ENCODE results near the gene MGLL. TPM values are rescaled to one million over a fixed set of nuclear protein-coding genes. Genes with fewer than 3 reads are reported as not detected.

Gene MGLL
- total RNA-seq, 2 experiments from 2014 or later, result 1.5 to 1.7 TPM

DNA sequence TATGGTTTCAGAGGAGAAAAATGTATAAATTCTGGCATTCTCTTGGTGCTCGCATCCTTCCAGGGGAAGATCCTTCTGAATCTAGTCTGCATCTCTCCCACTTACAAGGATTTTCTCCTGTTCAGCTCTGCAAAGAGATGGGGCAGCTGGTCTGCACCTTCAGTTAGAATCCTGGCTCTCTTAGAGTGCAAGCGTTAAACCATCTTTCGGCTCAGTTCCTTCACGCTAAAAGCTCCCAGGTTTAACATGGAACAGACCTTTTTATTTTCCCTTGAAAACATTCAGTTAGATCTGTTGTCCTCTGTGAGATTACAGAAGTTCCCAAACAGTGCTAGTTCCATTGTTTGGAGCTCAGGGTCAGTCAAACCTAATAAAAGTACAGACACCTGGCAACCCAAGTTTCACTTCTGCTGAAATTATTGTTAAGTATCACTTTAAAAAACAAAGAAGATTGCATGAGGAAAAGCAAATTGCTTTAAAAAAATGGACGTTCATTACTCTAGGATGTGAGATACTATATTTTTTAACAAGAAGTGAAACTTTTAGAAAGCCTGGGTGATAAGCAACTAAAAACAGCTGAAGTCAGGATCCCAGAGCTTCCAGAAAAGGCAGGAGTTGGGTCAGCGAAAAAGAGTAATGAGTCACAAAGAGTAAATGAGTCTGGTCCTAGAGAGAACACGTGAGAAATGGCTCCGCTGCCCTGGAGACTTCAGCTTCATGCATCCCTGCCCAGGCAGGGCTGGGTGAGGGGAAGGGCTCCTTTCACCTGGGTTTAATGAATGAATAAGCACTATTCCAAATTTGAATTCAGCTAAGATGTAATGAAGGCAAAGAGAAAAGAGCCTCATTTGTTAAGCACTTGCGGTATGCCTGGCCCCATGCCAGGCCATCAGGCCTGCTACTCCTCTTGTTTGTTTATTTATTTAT lies 86.3 kb downstream of the MGLL start:
- H3K4me3 Mint-ChIP-seq, result no peak overlapping the region
- peaks cover 24% of the 10 kb centered on the region for H3K27me3 Mint-ChIP-seq
- no peaks in the 10 kb centered on the region for H3K36me3 Mint-ChIP-seq (ENCODE audit: low read depth)
- peaks cover 6% of the 10 kb centered on the region for H3K4me1 Mint-ChIP-seq
- H3K9me3 Mint-ChIP-seq, result no peaks in the 10 kb centered on the region
- DNase-seq, result no peak
- POLR2A ChIA-PET, result no interaction called here
- no peak overlapping the region for H3K27ac Mint-ChIP-seq
- CTCF ChIA-PET, result interaction anchor here (1.4 kb wide), 1 partner anchor 40 kb away, joined by 4 read pairs; no protein-coding TSS in a partner anchor

DNA sequence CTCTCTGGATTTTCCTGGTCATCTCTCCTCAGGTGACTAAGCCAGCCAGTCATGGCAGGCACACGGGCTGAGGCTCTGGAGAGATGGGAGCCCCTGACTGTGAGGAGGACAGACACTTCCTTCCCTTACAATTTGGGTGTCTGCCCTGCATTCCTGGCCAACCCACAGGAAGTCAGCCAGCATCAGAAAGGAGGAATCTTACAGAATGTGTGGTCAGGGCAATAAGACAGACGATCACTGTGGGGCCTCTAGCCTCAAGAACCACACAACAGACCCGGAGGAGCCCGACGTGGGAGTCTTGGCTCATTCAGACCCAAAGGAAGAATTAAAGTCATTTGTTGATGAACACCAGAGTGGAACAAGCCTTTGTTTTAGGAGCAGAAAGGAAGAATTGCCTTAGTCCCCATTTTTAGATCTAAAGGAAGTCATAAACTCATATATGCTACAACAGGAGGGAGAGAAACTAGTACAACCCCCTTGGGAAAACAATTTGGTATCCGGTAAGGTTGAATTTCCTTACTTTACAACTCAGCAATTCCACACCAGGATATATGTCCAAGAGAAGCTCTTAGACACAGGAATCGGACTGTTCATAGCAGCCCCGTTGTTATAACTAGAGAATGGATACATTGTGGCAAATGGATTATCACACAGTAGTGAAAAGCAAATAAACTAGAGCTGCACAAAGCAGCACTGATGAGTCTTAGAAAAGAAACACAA lies 87.4 kb downstream of the MGLL start:
- no peak for DNase-seq
- H3K9me3 Mint-ChIP-seq, result no peaks in the 10 kb centered on the region
- H3K4me3 Mint-ChIP-seq, result no peak overlapping the region
- peaks cover 24% of the 10 kb centered on the region for H3K27me3 Mint-ChIP-seq
- ChIA-PET CTCF (no interaction called here), POLR2A (no interaction called here)
- no peaks in the 10 kb centered on the region for H3K36me3 Mint-ChIP-seq (ENCODE audit: low read depth)
- H3K27ac Mint-ChIP-seq, result no peak overlapping the region
- peaks cover 6% of the 10 kb centered on the region for H3K4me1 Mint-ChIP-seq

DNA sequence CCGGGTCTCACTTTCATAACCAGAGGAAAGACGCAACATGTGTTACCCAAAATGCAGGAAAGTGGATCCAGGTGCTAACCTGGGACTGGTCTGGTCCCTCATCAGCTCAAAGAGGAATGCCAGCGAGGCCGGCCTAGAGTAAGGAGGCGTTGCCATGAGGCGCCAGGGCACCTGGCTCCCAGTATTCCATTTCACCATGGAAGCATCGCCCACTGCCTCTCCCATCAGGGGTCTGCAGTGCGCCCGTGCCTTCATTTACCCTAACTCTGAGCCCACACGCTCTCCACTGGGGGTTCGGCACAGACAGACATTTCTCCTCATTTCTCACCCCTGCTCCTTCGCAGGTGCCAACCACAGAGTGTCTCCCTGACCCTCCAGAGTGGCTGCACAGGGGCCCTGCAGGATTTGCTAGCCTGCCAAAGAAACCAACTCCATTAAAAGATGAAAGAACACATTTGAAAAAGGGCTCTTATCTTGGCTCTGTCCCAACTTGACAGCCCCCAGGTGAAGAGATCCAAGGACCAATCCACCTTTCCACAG lies 88.1 kb downstream of the MGLL start:
- DNase-seq, result no peak
- no peaks in the 10 kb centered on the region for H3K36me3 Mint-ChIP-seq (ENCODE audit: low read depth)
- H3K9me3 Mint-ChIP-seq, result no peaks in the 10 kb centered on the region
- no peak overlapping the region for H3K27ac Mint-ChIP-seq
- peaks cover 6% of the 10 kb centered on the region for H3K4me1 Mint-ChIP-seq
- POLR2A ChIA-PET, result no interaction called here
- H3K27me3 Mint-ChIP-seq, result peaks cover 25% of the 10 kb centered on the region
- H3K4me3 Mint-ChIP-seq, result no peak overlapping the region
- CTCF ChIA-PET, result no interaction called here

- no peak overlapping the region for H3K4me3 Mint-ChIP-seq
- H3K27me3 Mint-ChIP-seq, result peaks cover 25% of the 10 kb centered on the region
- ChIA-PET CTCF (no interaction called here), POLR2A (no interaction called here)
- no peak overlapping the region for H3K27ac Mint-ChIP-seq
- no peaks in the 10 kb centered on the region for H3K9me3 Mint-ChIP-seq
- H3K4me1 Mint-ChIP-seq, result peaks cover 6% of the 10 kb centered on the region
- no peaks in the 10 kb centered on the region for H3K36me3 Mint-ChIP-seq (ENCODE audit: low read depth)
- no peak for DNase-seq
These were observed 88.5 kb downstream of the MGLL start for GRCh38 chr3:127733781-127734180.

DNA sequence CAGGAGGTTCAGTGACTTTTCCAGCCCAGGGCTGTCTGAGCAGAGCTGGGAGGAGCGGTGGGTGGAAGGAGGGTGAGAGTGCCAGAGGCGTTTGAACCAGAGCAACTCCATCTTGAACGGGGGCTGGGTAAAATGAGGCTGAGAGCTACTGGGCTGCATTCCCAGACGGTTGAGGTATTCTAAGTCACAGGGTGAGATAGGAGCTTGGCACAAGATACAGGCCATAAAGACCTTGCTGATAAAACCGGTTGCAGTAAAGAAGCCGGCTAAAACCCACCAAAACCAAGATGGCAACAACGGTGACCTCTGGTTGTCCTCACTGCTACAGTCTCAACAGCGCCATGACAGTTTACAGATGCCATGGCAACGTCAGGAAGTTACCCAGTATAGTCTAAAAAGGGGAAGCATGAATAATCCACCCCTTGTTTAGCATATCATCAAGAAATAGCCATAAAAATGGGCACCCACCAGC lies 89.4 kb downstream of the MGLL start:
- Mint-ChIP-seq H3K4me3 (no peak overlapping the region), H3K27ac (no peak overlapping the region), H3K9me3 (no peaks in the 10 kb centered on the region), H3K36me3 (ENCODE audit: low read depth) (no peaks in the 10 kb centered on the region), H3K4me1 (peaks cover 3% of the 10 kb centered on the region), H3K27me3 (peaks cover 29% of the 10 kb centered on the region)
- ChIA-PET CTCF (no interaction called here), POLR2A (no interaction called here)
- no peak for DNase-seq

GRCh38 chr3:127732303-127732702 lies 90.0 kb downstream of the MGLL start:
- ChIA-PET CTCF (no interaction called here), POLR2A (no interaction called here)
- H3K27ac Mint-ChIP-seq, result no peak overlapping the region
- no peak for DNase-seq
- no peaks in the 10 kb centered on the region for H3K9me3 Mint-ChIP-seq
- no peak overlapping the region for H3K4me3 Mint-ChIP-seq
- H3K27me3 Mint-ChIP-seq, result peaks cover 29% of the 10 kb centered on the region
- no peaks in the 10 kb centered on the region for H3K36me3 Mint-ChIP-seq (ENCODE audit: low read depth)
- peaks cover 3% of the 10 kb centered on the region for H3K4me1 Mint-ChIP-seq

DNA sequence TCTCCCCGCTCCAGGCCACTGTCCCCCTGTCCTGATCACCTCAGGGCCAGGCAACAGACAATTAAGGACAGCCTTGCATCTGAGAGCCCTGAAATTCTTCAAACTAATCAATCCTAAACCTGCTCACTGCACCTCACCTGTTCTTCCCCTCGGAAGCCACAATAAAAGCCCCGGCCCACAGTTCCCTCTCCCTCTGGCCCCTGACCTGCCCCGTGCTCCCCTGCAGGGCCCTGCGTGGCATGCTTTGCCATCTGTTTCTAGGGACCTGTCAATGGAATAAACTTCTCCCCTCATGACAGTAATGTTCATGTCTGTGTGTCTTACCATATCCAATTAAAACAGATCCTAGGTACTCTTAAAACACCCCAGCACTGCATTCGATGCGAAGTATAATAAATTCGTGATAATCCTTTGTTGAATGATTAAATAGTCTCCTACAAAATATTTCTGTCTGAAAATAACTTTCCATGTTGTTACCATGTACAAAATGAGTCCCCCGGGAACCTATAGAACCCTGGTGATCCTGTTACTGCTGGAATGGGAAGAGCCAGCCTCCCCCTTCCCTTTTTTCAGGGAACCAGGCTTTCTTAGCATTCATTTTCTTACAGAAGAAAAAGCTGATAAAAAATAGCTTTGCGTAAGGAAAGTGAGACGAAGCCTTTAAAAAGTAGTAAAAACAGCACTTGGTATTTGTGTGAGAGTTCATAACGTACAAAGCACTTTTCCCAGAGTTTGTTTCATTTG lies 90.6 kb downstream of the MGLL start:
- DNase-seq, result no peak
- ChIA-PET CTCF (no interaction called here), POLR2A (no interaction called here)
- H3K27ac Mint-ChIP-seq, result no peak overlapping the region
- peaks cover 3% of the 10 kb centered on the region for H3K4me1 Mint-ChIP-seq
- H3K9me3 Mint-ChIP-seq, result no peaks in the 10 kb centered on the region
- peaks cover 32% of the 10 kb centered on the region for H3K27me3 Mint-ChIP-seq
- no peaks in the 10 kb centered on the region for H3K36me3 Mint-ChIP-seq (ENCODE audit: low read depth)
- H3K4me3 Mint-ChIP-seq, result no peak overlapping the region

DNA sequence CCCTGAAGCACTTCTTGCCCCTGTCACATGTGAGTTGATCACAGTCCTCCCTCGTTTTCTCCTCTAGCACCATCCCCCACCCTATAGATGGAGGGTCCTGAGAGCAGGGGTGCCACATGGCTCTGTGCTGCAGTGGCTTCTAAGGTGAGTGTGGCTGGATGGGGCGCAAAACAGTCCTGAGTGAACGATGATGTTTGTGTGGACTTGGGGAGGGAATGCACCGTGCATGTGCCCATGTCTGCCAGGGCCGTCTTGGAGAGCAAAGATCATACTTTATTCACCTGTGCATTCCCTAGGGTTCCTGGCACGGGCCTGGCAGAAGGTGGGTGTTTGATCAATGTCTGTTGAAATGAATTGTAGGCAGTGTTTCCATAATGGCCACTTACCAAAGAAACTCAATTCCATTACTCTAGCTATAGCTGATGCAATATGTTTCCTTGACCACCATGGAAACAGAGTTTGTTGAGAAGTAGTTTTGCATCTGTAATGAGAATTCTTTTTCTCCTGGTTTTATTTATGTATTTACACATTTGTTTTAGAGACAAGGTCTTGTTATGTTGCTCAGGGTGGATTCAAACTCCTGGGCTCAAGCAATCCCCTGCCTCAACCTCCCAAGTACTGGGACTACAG lies 91.5 kb downstream of the MGLL start:
- Mint-ChIP-seq H3K27me3 (peaks cover 28% of the 10 kb centered on the region), H3K9me3 (no peaks in the 10 kb centered on the region), H3K27ac (no peak overlapping the region), H3K4me3 (no peak overlapping the region), H3K36me3 (ENCODE audit: low read depth) (no peaks in the 10 kb centered on the region), H3K4me1 (peaks cover 3% of the 10 kb centered on the region)
- ChIA-PET POLR2A (no interaction called here), CTCF (no interaction called here)
- no peak for DNase-seq

- Mint-ChIP-seq H3K4me3 (no peak overlapping the region), H3K27me3 (peaks cover 25% of the 10 kb centered on the region), H3K4me1 (peaks cover 3% of the 10 kb centered on the region), H3K27ac (no peak overlapping the region), H3K9me3 (no peaks in the 10 kb centered on the region), H3K36me3 (ENCODE audit: low read depth) (no peaks in the 10 kb centered on the region)
- ChIA-PET CTCF (no interaction called here), POLR2A (no interaction called here)
- no peak for DNase-seq
These were observed 92.1 kb downstream of the MGLL start for GRCh38 chr3:127730171-127730570.

DNA sequence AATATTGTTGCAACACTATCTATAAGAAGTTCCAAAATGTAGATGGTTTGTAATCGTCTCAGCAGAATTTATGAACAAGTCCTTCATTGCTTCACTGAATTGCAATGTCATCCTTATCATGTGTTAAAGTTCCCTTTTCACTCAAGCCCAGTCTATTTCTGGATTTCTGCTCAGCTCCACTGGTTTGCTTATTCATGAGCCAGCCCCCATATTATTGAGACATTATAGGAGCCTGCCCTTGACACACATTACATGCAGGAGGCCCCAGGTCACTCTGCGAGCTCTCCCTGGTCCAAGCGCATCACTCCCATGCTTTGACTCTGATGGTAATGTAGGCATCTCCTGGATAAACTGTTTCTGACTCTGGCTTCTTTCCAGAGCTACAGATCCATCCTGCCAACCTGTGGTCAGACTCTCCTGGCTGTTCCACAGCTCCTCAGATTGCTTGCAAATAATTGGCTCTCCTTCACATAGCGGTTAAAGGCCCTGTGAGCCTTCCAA lies 92.7 kb downstream of the MGLL start:
- POLR2A ChIA-PET, result no interaction called here
- DNase-seq, result no peak
- Mint-ChIP-seq H3K4me1 (no peaks in the 10 kb centered on the region), H3K27me3 (peaks cover 24% of the 10 kb centered on the region), H3K4me3 (no peak overlapping the region), H3K27ac (no peak overlapping the region), H3K36me3 (ENCODE audit: low read depth) (no peaks in the 10 kb centered on the region), H3K9me3 (no peaks in the 10 kb centered on the region)
- CTCF ChIA-PET, result no interaction called here

DNA sequence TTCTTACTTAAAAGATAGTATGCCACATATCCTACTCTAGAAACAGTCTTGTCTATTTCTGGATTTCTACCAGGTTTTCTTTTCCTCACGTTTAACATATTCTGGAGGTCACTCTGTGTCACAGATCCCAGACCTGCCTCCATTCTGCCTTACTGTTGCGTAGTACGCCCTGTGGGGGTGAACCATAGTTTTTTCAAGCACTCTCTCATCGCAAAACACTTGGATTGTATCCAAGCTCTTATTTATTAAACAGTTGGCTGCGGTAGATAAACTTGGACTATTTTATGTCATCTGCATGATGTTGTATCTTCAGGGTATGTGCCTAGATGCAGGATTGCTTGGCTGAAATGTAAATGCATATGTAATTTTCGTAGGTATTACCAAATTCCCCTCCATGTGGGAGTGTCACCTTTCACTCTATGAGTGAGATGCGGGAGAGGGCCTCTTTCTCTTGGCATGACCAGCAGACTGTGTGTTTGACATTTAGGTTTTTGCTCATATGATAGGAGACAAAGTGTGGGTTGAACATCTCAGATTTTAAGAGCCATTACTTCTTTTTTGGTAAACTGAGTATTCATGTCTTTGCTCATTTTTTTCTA lies 93.8 kb downstream of the MGLL start:
- no peak overlapping the region for H3K4me3 Mint-ChIP-seq
- DNase-seq, result no peak
- H3K27me3 Mint-ChIP-seq, result peaks cover 19% of the 10 kb centered on the region
- ChIA-PET CTCF (no interaction called here), POLR2A (no interaction called here)
- no peaks in the 10 kb centered on the region for H3K9me3 Mint-ChIP-seq
- H3K4me1 Mint-ChIP-seq, result no peaks in the 10 kb centered on the region
- H3K36me3 Mint-ChIP-seq (ENCODE audit: low read depth), result no peaks in the 10 kb centered on the region
- H3K27ac Mint-ChIP-seq, result no peak overlapping the region

- H3K4me3 Mint-ChIP-seq, result no peak overlapping the region
These were observed 95.4 kb downstream of the MGLL start for GRCh38 chr3:127726894-127727293.

More at GRCh38 chr3:127726894-127727293, 95.4 kb downstream of the MGLL start:
- Mint-ChIP-seq H3K27me3 (peaks cover 12% of the 10 kb centered on the region), H3K9me3 (no peaks in the 10 kb centered on the region), H3K4me1 (no peaks in the 10 kb centered on the region), H3K36me3 (ENCODE audit: low read depth) (no peaks in the 10 kb centered on the region), H3K27ac (no peak overlapping the region)
- CTCF ChIA-PET, result no interaction called here
- POLR2A ChIA-PET, result no interaction called here
- DNase-seq, result no peak

Measured in activated CD4-positive, alpha-beta memory T cell treated with anti-CD3 and anti-CD28 coated beads, Interleukin-2, amount 10 ng/mL, durations not matched to agents 7 days and 5 days (primary cell).